ENCODE data around the gene PAOX.

Gene PAOX

GRCh38 chr10:133342942-133343341, 36.1 kb upstream of the PAOX start:
- TF ChIP-seq CTCF (IDR thresholded peaks at IDR 0.05; ENCODE audit: low read depth, low read length, missing control alignments): no peak
- DNase-seq (ENCODE audit: extremely low read depth, low read depth): no peak
- no peak overlapping the region for H3K4me3 ChIP-seq (replicated peaks; ENCODE audit: low read depth, low read length)

- TF ChIP-seq CTCF (IDR thresholded peaks at IDR 0.05; ENCODE audit: low read depth, low read length, missing control alignments): no peak
- no peak for DNase-seq (ENCODE audit: extremely low read depth, low read depth)
- H3K4me3 ChIP-seq (replicated peaks; ENCODE audit: low read depth, low read length): no peak overlapping the region
Observed at GRCh38 chr10:133343558-133343957, 35.5 kb upstream of the PAOX start.

GRCh38 chr10:133344236-133344635, 34.8 kb upstream of the PAOX start:
- no peak for TF ChIP-seq CTCF (IDR thresholded peaks at IDR 0.05; ENCODE audit: low read depth, low read length, missing control alignments)
- DNase-seq (ENCODE audit: extremely low read depth, low read depth): no peak
- H3K4me3 ChIP-seq (replicated peaks; ENCODE audit: low read depth, low read length): no peak overlapping the region

- TF ChIP-seq CTCF (IDR thresholded peaks at IDR 0.05; ENCODE audit: low read depth, low read length, missing control alignments): no peak
- no peak overlapping the region for H3K4me3 ChIP-seq (replicated peaks; ENCODE audit: low read depth, low read length)
Observed at GRCh38 chr10:133346413-133346812, 32.6 kb upstream of the PAOX start.

GRCh38 chr10:133347710-133348517, 31.1 kb upstream of the PAOX start:
- DNase-seq (ENCODE audit: extremely low read depth, low read depth): no peak
- no peak overlapping the region for H3K4me3 ChIP-seq (replicated peaks; ENCODE audit: low read depth, low read length)
- no peak for TF ChIP-seq CTCF (IDR thresholded peaks at IDR 0.05; ENCODE audit: low read depth, low read length, missing control alignments)

More at GRCh38 chr10:133346413-133346812, 32.6 kb upstream of the PAOX start:
- no peak for DNase-seq (ENCODE audit: extremely low read depth, low read depth)

- H3K4me3 ChIP-seq (replicated peaks; ENCODE audit: low read depth, low read length): no peak overlapping the region
- TF ChIP-seq CTCF (IDR thresholded peaks at IDR 0.05; ENCODE audit: low read depth, low read length, missing control alignments): no peak
- no peak for DNase-seq (ENCODE audit: extremely low read depth, low read depth)
Observed at GRCh38 chr10:133349160-133349568, 29.9 kb upstream of the PAOX start.
